GM15510 (cell line): ENCODE results near the gene ZNF536.

Experiments used
- POLR2A ChIP-seq: IDR thresholded peaks from 3 replicates; pipeline ENCODE4 v1.6.1; 2011; ENCODE audit warnings: borderline replicate concordance; ENCODE audit not compliant: insufficient read length; ENCODE audit errors: extremely low read depth

The ZNF536 gene

DNA sequence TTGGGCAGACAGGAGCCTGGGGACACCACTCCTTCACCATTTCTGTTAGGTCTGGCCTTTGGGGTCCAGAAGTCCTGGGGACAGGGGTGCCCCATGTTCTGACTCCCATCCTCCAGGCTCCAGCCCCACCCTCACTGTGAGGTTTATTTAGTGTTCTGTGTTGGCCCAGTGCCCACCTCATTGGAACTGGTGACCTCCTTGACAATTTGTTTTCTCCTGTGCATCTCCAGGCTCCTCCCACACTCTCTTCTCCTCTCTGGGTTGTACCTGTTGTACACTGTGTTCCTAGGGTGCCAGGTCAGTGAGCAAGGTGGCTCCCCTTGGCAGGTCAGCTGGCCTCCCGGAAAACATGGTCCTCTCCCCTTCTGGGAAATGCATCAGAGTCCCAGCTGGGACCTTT lies 110.8 kb downstream of the ZNF536 start:
- no peak for TF ChIP-seq POLR2A

DNA sequence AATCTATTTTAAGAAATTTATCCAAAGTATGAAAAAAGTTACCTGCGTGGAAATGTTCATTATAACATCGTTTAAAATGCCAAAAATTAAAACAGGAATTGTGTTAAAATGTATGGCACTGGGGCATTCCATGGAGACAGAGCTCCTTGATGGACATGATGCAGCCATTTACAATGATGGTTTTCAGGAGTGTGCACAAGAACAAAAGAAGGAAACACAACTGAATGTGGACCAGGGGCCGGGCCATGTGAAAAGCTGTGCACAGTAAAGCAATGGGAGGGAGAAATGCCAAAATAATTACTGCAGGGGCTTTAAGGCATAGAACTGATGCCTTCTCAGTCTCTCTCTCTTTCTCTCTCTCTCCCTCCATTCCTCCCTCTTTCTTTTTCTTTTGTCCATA lies 115.0 kb downstream of the ZNF536 start:
- TF ChIP-seq POLR2A = no peak

DNA sequence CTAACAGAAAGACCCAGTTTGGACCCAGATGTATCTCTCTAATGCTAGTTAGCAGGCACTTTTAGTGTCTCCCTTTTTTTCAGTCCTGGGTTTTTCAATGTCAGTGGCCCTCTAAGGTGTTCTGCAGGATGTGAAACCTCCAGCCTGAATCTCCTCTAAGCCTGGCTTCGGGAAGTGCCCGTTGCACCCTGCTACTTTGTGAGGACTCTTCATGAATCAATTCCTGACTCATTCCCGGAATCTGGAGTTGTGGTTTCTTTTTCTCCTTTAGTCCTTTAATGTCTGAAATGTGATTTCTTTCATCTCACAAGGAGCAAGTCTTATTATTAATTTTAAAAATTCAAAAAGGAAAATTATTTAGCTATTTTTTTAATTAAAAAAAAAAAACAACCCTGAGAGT lies 116.0 kb downstream of the ZNF536 start:
- TF ChIP-seq POLR2A = no peak

DNA sequence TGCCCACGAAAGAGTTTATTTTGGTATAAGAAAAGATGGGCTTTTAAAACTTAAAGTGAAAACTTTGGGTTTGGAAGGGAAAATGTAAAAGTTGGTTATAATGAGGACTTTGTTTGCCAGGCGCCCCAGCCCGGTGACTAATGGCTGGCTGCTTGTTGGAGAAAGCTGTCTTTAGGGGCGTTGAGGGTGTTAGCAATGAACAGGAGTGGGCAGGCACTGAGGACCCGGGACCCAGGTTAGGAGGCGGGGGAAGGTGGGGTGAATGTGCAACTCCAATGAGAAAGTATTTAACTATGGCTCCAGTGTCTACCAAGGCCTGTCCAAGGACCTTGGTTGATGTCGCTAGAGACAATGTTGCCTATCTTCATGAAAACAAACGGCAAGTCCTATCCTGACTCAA lies 118.6 kb downstream of the ZNF536 start:
- no peak for TF ChIP-seq POLR2A

DNA sequence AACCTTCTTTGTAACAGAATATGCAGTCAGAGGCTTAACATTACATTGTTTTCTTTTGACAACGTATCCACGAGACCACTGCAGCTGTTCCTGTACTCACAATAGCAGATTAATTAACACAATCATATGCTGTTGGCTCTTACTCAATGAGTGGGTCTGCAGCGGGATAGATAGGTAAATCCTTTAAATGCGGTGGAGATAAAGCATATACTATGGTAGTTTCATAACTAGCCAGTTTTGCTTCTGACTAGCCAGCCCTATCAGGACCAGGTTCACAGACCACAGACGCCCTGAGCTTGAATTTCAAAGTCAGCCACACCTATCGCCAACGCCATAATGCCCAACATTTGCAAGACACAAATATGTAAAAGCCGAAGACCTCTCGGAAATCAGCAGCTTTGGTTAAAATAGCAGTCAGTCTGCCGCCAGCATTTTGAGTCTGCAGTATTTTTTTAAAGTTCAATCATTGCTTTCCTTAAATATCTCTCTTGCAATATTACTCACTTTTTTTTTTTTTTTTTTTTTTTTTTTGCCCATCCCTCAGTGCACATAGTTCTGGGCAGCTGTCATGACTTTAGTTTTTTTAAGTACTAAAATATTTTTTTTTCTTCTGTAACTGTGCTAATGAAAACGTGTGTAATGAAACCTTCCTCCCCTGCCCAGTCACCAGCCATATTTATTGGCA lies 120.5 kb downstream of the ZNF536 start:
- no peak for TF ChIP-seq POLR2A

DNA sequence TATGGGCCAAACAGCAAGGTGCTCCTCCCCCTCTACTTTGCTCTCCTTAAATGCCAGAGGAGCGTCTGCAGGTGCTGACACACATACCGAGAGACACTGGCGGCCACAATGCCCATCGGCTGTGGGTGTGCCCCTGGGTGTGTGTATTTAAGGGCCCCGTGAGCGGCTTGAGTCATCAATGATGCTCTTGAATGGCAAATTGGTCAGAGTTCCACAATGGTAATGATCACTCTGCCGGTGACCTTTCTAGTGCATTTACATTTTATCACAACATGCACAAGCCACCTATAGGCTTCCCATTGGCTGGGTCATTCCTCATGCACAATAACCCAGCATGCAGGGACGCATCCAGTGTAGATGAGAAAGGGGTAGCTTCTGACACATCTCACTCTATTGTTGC lies 124.8 kb downstream of the ZNF536 start:
- no peak for TF ChIP-seq POLR2A

DNA sequence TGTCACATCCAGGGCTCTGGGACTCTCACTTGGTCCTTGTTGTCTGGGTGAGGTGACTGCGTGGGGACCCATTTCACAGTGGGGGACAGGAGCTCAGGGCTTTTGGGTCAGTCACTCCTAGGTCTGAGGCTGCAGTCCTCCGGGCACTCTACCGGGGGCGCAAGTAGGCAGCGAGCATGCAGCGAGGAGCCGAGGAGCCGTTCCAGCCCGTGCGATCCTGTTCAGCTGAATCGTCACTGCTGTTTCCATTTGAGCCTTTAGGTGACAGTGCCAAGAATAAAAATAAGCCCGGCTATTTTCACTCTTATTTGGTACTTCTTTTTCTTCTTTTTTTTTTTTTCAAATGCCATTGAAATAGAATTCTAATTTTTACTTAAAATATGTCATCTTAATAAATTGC lies 126.5 kb downstream of the ZNF536 start:
- no peak for TF ChIP-seq POLR2A

DNA sequence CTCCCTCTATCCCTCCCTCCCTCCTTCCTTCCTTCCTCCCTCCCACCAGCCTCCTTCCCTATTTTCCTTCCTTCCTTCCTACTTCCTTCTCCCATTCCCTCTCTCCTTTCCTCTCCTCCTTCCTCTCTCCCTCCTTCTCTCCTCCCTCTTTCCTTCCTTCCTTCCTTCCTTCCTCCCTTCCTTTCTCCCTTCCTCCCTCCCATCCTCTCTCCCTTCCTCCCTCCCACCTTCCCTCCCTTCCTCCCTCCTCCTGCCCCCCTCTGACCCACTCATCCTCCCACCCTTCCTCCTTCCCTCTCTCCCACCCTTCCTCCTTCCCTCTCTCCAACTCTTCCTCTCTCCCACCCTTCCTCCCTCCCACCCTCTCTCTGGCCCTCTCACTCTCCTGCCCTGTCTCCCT lies 132.1 kb downstream of the ZNF536 start:
- TF ChIP-seq POLR2A = no peak

DNA sequence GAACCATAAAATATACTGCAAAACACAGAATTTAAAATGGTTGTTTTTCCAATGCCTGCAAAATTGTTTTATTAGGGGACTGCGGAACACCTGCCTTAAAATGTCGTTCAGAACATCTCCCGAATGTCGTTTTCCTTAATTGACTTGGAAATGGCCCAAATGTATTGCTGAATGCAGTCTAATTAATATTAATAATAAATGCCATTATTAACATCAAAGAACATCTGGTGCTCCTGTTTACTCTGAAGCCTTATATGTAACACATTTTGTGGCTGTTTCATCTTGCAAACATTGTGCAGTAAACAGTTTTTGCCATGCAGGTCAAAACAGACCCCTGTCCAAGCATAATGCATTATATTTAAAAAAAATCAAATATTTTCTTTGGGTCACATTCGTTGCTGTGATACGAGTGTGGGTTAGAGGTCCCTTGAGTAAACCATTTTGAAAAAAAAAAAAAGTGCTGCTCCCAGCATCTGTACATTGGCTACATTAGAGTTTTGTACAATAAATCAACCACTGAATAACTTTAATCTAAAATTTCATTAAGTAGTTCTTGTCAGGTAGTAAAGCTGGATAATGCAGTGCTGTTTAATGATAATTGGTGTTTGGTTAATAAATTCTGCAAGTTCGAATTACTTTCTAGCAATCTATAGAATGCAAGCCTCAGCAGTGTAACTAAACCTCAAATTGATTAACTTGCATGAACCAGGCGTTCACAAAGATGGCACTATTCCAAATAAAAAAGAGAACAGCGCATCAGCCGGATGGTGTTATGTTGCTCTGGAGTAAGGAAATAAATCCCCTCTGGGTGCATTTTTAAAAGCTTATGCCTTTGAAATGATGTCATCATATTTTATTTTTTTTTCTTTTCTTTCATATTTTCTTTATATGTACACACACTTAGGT lies 140.2 kb downstream of the ZNF536 start:
- no peak for TF ChIP-seq POLR2A

DNA sequence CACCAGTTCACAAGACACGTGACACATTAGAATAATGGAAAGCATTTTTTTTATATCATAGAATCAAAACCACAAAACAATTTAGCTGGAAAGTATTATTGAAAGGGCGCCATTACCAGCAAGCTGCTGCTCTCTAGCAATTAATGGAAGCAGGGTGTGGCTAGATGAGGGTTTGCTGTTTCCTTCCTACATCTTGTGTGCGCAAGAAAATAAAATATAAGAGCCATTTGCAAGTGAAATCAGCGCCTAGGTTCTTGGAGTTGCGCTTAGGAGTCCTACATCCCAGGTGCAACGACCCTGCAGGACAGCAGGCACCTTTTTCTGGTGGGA lies 140.9 kb downstream of the ZNF536 start:
- TF ChIP-seq POLR2A = no peak

DNA sequence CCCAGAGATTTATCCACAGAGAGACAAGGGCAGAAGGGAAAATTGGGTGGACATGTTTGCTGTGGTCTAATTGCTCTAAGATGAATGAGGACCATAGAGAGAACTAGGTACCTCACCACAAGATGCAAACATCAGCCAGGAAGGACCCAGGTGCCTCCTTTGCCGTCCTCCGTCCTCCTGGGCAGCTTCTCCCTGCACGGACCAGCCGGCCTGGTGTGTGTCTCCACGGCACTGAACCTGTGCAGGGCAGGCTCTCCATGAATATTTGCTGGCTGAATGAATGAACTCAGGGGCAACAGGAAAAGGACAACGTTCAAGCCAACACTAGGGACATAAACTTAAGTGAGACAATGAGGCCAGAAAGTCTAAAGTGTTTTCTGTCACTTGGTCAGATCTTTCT lies 143.9 kb downstream of the ZNF536 start:
- TF ChIP-seq POLR2A = no peak

DNA sequence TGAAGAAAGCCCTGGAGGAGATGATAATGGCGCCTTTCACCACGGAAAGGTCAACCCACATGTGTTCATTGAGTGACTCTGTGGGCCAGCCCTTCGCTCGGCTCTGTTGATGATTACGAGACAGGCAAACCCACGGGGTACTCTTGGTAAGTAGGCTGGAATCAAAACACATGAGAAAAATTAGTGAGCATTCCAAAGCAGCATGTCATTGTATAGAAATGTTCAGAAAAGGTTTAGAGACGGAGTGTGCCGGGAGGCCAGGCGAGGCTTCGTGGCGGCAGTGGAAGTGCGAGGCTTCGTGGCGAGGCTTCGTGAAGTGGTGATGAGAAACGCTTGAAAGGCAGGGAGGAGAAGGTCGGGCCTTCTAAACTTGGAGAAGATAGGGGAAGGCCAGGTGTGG lies 144.3 kb downstream of the ZNF536 start:
- no peak for TF ChIP-seq POLR2A

DNA sequence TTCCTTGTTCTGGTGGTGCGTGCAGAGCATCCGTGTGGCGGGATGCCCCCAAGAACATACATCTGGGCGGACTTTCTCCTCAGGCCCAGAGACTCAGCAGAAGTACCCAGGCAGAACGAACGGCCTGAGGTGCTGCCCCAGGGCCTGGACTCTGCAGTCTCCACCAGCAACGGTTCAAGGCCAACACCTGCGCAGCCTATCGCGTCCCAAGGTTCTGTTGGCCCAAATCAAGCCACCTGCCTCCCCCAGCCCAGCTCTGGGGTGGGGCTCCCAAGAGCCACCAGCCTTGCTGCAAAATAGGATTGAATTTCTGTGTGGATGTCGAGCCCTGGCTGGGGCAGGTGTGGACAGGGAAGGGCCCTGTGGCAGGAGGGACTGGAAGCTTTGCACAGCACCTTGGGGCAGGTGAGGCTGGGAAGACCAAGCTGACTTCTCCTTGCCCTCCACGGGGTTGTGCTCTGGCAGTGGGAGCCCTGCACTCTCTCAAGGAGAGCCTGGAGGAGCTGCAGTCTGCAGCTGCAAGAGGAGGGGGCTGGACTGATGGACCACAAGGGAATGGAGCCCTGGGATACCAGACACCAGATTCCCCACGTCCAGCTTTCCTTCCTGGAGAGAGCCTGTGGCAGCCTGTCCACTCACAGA lies 146.9 kb downstream of the ZNF536 start:
- TF ChIP-seq POLR2A = no peak

DNA sequence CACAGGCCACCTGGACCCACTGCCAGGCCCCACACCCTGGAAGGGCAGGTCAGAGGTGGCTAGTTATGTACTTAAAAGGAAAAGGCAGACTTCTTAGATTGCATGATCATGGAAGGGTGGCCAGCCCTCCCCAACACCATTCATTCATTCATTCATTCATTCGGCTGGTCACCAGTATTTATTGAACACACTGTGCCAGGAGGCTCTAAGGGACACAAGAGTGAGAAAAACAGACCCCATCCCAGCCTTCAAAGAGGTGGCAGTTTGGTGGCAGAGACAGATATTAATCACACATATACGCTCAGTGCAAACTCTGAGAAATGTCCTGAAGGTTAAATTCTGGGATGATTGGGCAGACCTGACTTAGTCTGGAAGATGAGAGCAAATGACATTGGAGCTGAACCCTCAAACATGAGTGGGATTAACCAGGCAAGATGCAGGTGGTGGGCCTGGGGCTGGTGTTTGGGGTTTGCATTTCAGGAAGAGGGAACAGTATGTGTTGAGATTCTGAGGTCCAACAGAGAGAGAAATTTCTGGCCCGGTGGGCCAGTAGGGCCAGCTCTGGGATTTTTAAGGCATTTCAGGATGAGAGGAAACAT lies 147.5 kb downstream of the ZNF536 start:
- no peak for TF ChIP-seq POLR2A

DNA sequence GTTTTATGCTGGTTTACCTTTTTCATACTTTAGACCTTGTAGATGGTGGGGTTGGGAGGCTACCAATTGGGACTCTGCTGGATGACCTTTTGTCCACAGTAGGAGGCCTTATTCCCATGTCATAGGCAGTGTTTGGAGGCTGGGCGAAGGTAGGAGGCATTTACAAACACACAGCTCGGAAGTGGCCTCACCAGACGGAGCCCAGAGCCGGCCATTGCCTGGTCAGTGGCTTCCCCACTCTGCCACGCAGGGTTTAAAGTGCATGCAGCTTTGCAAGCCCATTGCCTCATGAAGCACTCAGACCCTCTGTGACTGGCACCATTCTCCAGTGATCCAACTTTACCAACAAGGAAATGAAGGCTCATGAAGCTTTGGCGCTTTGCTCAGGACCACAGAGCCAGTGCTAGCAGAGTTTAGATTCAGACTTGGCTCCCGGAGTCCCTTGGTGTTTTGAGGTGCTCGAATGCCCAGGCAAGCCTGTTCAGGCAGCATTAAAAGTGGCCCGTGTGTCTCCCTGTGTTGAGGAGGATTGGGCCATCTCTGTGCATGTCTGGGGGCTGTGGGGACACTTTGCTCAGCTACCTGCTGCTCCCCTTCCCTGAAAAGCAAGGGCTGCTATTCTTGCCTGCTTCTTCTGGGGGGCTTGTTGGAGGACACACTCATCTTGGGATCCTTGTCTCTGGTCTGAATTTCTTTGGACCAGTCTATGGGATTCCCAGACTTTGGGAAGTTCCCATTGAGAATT lies 148.7 kb downstream of the ZNF536 start:
- no peak for TF ChIP-seq POLR2A

DNA sequence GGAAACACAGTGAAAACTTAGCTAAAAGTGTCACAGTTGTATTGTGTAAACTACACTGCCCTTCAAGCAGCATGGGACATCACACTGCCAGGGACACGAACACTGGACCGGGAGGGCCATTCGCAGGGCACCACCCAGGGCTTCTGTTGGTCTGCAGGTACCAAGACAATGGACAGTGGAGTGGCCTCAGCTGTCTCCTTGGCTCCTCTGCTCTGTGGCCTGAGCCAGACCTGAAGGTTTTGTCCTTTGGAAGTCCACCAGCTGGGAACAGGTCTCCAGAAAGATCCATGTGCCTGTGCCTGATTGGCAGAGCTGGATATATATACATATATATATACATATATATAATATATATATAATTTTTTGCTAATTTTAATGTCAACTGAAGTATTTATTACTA lies 149.8 kb downstream of the ZNF536 start:
- no peak for TF ChIP-seq POLR2A

DNA sequence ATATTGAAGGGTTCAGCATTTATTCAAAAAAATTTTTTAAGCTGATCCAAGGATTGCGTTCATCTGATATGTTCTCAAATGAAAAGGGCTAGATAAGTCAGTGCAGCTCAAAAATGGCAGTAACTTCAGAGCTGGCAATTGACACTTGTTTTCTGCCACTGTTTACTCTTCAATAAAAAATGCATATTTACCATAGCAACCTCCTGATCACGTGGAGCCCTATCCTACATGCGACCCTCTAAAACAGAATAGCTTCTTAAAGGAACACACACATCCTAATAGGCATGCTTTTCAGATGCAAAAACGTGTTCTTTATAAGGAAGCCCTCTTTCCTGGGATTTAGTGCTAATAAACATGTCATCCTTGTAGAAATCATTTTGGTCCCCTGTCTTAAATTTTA lies 150.2 kb downstream of the ZNF536 start:
- no peak for TF ChIP-seq POLR2A
